HFF-Myc (cell line): Measurements from ENCODE around the gene CISD2.
A peak's percentile ranks its signal among the peaks of the same experiment; 100 is the strongest.
"Not testable (repeated sequence)": the region's sequence is repeated elsewhere in the genome, so short reads cannot be mapped to it uniquely, and the experiment has no call there.

Experiments
- DNase-seq: peaks from one replicate; pipeline ENCODE4 v3.0.0-alpha.2; 2011; ENCODE audit warnings: low read depth; ENCODE audit errors: extremely low read depth
- H3K4me3 ChIP-seq: replicated peaks from 2 replicates; pipeline ENCODE4 v1.5.1; 2011; ENCODE audit warnings: low read depth, mild to moderate bottlenecking, control low read depth, low read length
- CTCF ChIP-seq: IDR thresholded peaks from 2 replicates; pipeline ENCODE4 v1.5.1; 2012; ENCODE audit warnings: mild to moderate bottlenecking, low read depth, low read length, control low read depth; ENCODE audit errors: missing control alignments

Gene CISD2

DNA sequence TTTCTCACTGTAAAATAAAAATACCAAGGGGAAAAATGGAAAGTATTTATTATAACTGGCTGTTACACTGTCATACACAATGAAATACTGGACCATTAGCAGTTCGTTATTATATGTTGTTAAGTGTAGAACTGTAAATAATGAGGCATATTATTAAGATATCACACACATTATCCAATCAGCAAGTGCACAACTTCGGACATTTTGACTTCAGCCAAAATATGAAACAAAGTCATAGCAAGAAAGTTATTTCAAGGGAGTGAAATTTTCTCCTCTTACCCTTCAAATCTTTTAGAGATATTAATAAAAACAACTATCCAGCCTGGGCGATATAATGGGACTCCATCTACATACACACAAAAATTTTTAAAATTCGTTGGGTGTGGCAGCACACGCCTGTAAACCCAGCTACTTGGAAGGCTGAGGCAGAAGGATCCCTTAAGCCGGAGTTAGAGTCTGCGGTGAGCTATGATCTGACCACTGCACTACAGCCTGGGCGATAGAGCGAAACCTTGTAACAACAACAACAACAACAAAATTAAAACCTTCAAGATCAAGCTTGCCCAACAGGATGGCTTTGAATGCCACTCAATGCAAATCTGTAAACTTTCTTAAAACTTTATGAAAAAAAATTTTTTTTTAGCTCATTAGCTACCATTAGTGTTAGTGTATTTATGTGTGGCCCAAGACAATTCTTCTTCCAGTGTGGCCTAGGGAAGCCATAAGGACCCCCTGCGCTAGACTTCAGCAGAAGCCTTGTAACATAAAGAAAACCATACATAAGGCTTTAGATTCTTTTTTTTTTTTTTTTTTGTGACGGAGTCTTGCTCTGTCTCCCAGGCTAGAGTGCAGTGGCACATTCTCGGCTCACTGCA, 1.3 kb upstream of the CISD2 start:
- TF ChIP-seq CTCF, result no peak
- peak overlapping the region; percentile 57 for H3K4me3 ChIP-seq
- DNase-seq, result no peak

GRCh38 chr4:102868153-102868780, 525 bp upstream of the CISD2 start:
- no peak for TF ChIP-seq CTCF
- peak overlapping the region; percentile 57 for H3K4me3 ChIP-seq
- DNase-seq, result no peak

DNA sequence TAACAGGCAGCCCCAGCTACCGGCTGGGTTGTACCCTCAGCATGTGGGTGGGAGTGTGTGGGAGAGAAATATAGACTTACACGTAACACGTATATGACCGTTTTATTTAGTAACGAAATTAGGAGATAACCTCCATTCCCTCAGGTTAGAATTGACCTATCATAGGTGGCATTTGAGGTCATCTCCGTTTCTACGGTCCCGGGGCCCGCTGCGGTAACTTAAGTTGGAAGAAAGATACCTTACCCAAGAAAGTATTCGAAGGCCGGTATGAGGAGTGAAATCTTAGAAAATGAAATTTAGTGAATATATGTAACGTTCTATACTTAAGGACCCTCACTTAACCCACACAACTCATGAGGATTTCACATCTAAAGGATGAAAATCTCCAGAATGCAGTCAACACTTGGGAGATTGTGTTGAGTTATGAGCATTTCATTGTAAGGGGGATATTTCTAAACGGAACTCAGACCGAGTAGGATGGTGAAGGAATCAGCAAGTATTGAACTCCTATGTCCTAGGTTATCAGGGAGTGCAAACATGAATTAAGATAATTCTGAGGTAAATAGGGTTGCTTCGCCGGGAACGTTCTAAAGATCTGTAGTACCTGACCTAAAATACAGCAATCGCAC, 891 bp downstream of the CISD2 start:
- peak overlapping the region; percentile 57 for H3K4me3 ChIP-seq
- no peak for DNase-seq
- no peak for TF ChIP-seq CTCF

GRCh38 chr4:102871772-102872171, 3.0 kb downstream of the CISD2 start:
- TF ChIP-seq CTCF, result no peak
- no peak for DNase-seq

DNA sequence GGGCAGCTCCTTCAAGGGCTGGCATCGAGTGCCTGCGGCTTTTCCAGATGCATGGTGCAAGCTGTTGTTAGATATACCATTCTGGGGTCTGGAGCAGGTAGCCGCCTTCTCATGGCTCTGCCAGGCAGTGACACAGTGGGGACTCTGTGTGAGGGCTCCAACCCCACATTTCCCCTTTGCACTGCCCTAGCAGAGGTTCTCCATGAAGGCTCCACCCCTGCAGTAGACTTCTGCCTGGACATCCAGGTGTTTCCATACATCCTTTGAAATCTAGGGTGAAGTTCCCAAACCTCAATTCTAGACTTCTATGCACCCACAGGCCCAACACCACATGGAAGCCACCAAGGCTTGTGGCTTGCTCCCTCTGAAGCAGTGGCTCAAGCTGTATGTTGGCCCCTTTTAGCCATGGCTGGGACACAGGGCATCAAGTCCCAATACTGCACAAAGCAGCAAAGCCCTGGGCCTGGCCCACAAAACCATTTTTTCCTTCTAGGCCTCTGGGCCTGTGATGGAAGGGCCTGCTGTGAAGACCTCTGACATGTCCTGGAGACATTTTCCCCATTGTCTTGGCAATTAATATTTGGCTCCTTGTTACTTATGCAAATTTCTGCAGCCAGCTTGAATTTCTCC, 8.8 kb downstream of the CISD2 start:
- not testable (repeated sequence) for DNase-seq, H3K4me3 ChIP-seq

More at GRCh38 chr4:102871772-102872171, 3.0 kb downstream of the CISD2 start:
- no peak overlapping the region for H3K4me3 ChIP-seq

- not testable (repeated sequence) for H3K4me3 ChIP-seq, DNase-seq
Measured at GRCh38 chr4:102878349-102878748, 9.6 kb downstream of the CISD2 start.

- no peak for DNase-seq
- no peak overlapping the region for H3K4me3 ChIP-seq
- TF ChIP-seq CTCF, result no peak
Measured at GRCh38 chr4:102878901-102879300, 10.1 kb downstream of the CISD2 start.
